HCT116 (cell line): Measurements from ENCODE around the gene CRCP.

Experiments used
- POLR2A ChIP-seq: IDR thresholded peaks from 2 replicates; pipeline ENCODE4 v1.7.0; 2011; ENCODE audit warnings: borderline replicate concordance; ENCODE audit not compliant: insufficient read depth, insufficient read length; ENCODE audit errors: extremely low read depth
- RAD21 ChIP-seq: IDR thresholded peaks from 2 replicates; pipeline ENCODE4 v1.6.1; 2012; ENCODE audit warnings: low read depth, mild to moderate bottlenecking
- ZNF274 ChIP-seq: fragments of 200-500 bp; sonication (Bioruptor generic); IDR thresholded peaks from 2 replicates; pipeline ENCODE4 v1.6.1; 2014; ENCODE audit warnings: mild to moderate bottlenecking, low read depth, low read length, inconsistent platforms
- TF ChIP-seq, protein P1 (sequence below): IDR thresholded peaks from 2 replicates; pipeline ENCODE4 v1.6.1; 2012; ENCODE audit warnings: low read depth
- TF ChIP-seq, protein P2 (sequence below), 3 experiments: fragments of 200-600 bp in 1 of 3; sonication (generic) in 1 of 3; IDR thresholded peaks in 2 of 3; conservative IDR thresholded peaks in 1 of 3; 2 replicates each; pipeline ENCODE4 v1.5.1; 2012 to 2017; ENCODE audit warnings: low read depth in 2 of 3, low read length in 2 of 3, antibody characterized with exemption in 1 of 3, borderline replicate concordance in 1 of 3, control low read depth in 1 of 3, mild to moderate bottlenecking in 1 of 3, mixed read lengths in 1 of 3, mixed run types in 1 of 3, moderate library complexity in 1 of 3; ENCODE audit not compliant: insufficient read depth in 1 of 3
- TF ChIP-seq, protein P3 (sequence below): IDR thresholded peaks from 2 replicates; pipeline ENCODE4 v1.6.1; 2012

DNA sequence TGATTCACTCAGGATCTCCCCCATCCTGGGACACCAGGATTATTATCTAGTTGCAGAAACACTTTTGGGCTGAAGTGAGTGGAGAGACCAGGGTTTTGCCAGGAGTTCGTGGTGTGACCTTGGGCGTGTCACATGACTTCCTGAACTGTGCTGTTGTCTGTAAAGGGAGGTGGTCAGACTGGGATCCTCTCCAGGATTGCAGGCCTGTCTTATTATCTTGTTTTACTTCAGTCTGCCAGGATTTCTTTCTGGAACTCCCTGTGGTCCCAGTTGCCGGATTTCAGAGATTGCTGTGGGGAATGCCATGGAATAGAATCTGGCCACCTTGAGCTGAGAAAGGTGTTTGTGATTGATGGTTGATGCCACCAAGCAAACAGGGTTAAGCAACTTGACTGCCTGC, 35.8 kb downstream of the CRCP start:
- TF ChIP-seq POLR2A, result no peak
- TF ChIP-seq, protein P1, sequence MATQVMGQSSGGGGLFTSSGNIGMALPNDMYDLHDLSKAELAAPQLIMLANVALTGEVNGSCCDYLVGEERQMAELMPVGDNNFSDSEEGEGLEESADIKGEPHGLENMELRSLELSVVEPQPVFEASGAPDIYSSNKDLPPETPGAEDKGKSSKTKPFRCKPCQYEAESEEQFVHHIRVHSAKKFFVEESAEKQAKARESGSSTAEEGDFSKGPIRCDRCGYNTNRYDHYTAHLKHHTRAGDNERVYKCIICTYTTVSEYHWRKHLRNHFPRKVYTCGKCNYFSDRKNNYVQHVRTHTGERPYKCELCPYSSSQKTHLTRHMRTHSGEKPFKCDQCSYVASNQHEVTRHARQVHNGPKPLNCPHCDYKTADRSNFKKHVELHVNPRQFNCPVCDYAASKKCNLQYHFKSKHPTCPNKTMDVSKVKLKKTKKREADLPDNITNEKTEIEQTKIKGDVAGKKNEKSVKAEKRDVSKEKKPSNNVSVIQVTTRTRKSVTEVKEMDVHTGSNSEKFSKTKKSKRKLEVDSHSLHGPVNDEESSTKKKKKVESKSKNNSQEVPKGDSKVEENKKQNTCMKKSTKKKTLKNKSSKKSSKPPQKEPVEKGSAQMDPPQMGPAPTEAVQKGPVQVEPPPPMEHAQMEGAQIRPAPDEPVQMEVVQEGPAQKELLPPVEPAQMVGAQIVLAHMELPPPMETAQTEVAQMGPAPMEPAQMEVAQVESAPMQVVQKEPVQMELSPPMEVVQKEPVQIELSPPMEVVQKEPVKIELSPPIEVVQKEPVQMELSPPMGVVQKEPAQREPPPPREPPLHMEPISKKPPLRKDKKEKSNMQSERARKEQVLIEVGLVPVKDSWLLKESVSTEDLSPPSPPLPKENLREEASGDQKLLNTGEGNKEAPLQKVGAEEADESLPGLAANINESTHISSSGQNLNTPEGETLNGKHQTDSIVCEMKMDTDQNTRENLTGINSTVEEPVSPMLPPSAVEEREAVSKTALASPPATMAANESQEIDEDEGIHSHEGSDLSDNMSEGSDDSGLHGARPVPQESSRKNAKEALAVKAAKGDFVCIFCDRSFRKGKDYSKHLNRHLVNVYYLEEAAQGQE, result no peak
- TF ChIP-seq ZNF274, result no peak
- TF ChIP-seq, protein P2, sequence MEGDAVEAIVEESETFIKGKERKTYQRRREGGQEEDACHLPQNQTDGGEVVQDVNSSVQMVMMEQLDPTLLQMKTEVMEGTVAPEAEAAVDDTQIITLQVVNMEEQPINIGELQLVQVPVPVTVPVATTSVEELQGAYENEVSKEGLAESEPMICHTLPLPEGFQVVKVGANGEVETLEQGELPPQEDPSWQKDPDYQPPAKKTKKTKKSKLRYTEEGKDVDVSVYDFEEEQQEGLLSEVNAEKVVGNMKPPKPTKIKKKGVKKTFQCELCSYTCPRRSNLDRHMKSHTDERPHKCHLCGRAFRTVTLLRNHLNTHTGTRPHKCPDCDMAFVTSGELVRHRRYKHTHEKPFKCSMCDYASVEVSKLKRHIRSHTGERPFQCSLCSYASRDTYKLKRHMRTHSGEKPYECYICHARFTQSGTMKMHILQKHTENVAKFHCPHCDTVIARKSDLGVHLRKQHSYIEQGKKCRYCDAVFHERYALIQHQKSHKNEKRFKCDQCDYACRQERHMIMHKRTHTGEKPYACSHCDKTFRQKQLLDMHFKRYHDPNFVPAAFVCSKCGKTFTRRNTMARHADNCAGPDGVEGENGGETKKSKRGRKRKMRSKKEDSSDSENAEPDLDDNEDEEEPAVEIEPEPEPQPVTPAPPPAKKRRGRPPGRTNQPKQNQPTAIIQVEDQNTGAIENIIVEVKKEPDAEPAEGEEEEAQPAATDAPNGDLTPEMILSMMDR (IDR thresholded peaks at IDR 0.05 in 2 of 3, conservative IDR thresholded peaks at IDR 0.05 in 1 of 3; ENCODE audit: borderline replicate concordance in 1 of 3, insufficient read depth in 1 of 3, low read depth in 2 of 3, low read length in 2 of 3), result no peak
- TF ChIP-seq, protein P3, sequence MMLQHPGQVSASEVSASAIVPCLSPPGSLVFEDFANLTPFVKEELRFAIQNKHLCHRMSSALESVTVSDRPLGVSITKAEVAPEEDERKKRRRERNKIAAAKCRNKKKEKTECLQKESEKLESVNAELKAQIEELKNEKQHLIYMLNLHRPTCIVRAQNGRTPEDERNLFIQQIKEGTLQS, result no peak
- TF ChIP-seq RAD21, result no peak
